HG03442 (cell line): ENCODE data around the gene ADCYAP1.
"Not testable (repeated sequence)": the region's sequence is repeated elsewhere in the genome, so short reads cannot be mapped to it uniquely, and the experiment has no call there.

Source experiments
- ATAC-seq: cut with Tn5 transposase; IDR thresholded peaks from one replicate; pipeline ENCODE4 v1.9.1; 2021; ENCODE audit warnings: mild to moderate bottlenecking, moderate library complexity; ENCODE audit not compliant: unreplicated experiment

Gene ADCYAP1

GRCh38 chr18:904218-905090 lies at the start of gene ADCYAP1:
TSS of gene ADCYAP1 (plus strand) at chr18:904871. CDS start at chr18:905387, 516 bp downstream.
- ATAC-seq, result no peak

GRCh38 chr18:857986-858385 lies 46.7 kb upstream of the ADCYAP1 start:
- no peak for ATAC-seq

GRCh38 chr18:864872-865273 lies 39.8 kb upstream of the ADCYAP1 start:
- peak; percentile 89 for ATAC-seq

GRCh38 chr18:867257-867656 lies 37.4 kb upstream of the ADCYAP1 start:
- ATAC-seq, result no peak

GRCh38 chr18:873426-873825 lies 31.2 kb upstream of the ADCYAP1 start:
- not testable (repeated sequence) for ATAC-seq

- no peak for ATAC-seq
These were observed 28.8 kb upstream of the ADCYAP1 start for GRCh38 chr18:875912-876311.

GRCh38 chr18:877238-877637 lies 27.4 kb upstream of the ADCYAP1 start:
- ATAC-seq, result no peak

- ATAC-seq, result no peak
These were observed 18.6 kb upstream of the ADCYAP1 start for GRCh38 chr18:886076-886475.

- ATAC-seq, result no peak
These were observed 17.0 kb upstream of the ADCYAP1 start for GRCh38 chr18:887716-888115.

GRCh38 chr18:892316-892715 lies 12.4 kb upstream of the ADCYAP1 start:
- ATAC-seq, result no peak

GRCh38 chr18:896315-896714 lies 8.4 kb upstream of the ADCYAP1 start:
- ATAC-seq, result no peak

- no peak for ATAC-seq
These were observed 2.9 kb upstream of the ADCYAP1 start for GRCh38 chr18:901761-902160.

- no peak for ATAC-seq
These were observed 2.4 kb upstream of the ADCYAP1 start for GRCh38 chr18:902229-902628.

- ATAC-seq, result no peak
These were observed 970 bp upstream of the ADCYAP1 start for GRCh38 chr18:903701-904100.

GRCh38 chr18:905307-905947 lies 756 bp downstream of the ADCYAP1 start:
- ATAC-seq, result no peak

GRCh38 chr18:905948-906415 lies 1.3 kb downstream of the ADCYAP1 start:
- no peak for ATAC-seq

- ATAC-seq, result no peak
These were observed 1.9 kb downstream of the ADCYAP1 start for GRCh38 chr18:906416-907114.

- no peak for ATAC-seq
These were observed 2.6 kb downstream of the ADCYAP1 start for GRCh38 chr18:907115-907884.

- no peak for ATAC-seq
These were observed 3.5 kb downstream of the ADCYAP1 start for GRCh38 chr18:907885-908757.
